Fibroblast of peridontal ligament (primary cell): ENCODE data around the gene CCDC171.
A peak's percentile ranks its signal among the peaks of the same experiment; 100 is the strongest.

ENCODE experiments used
- DNase-seq: peaks from one replicate; pipeline ENCODE4 v3.0.0-alpha.2; 2010; ENCODE audit errors: extremely low read depth

The CCDC171 gene

DNA sequence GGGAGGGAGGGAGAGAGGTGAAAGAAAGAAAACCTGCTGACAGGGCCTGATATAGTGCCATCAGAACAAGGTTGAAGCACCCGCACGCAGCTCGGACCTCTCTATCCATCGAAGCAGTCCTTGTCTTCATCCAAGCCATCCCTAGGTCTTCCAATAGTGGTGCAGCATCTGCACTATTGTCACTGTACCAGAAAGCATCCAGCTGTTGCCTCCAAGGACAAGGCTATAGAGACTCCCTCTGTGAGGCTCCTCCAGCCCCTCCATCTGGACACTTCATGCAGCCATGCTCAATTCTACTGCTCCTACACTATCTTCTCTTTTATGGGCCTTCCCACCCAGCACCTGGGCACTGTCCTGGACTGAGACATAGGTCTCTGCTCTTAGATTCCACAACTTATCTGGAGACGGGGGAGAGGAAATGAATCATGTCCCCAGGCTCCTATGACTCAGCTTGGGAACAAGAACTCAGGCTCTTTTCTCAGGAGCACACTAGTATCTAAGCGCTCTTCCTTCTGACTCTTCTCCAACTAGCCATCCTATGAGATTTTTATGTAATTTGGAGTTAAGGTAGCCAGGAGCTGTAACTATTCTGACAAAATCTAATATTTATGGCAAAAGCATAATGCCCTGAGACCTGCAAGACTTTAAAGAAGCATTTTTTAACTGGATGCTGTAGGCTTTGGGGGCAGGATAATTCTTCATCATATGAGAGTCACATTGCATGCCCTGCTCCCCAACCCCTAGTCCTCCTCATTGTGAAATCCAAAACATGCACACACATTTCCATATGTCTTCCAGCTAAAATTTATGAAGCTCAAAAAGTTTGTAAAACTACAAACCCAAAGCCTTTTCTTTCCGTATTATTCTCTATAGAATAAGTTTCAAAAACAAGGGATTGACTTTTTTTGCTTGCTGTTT, 446.8 kb downstream of the CCDC171 start:
- DNase-seq = peak; percentile 80

DNA sequence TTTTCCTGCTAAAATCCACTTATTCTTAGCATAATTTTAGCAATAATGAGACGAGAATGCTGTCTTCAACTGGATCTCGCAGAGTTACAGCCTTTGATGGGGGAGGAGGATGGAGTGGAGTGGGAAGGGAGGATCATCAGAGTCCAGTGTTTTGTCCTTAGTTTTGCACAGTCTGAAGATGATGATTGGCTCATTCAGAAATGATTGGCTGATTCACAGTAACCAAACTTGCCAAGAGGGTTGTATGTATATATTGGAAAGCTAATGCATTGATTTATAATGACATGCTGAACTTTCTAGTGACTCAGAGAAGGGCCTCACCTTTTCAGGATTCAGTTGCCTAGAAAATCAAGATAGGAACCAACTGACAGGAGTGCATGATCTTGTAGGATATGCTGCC, 448.0 kb downstream of the CCDC171 start:
- no peak for DNase-seq

GRCh38 chr9:16001856-16002255, 449.0 kb downstream of the CCDC171 start:
- DNase-seq = peak; percentile 29

DNA sequence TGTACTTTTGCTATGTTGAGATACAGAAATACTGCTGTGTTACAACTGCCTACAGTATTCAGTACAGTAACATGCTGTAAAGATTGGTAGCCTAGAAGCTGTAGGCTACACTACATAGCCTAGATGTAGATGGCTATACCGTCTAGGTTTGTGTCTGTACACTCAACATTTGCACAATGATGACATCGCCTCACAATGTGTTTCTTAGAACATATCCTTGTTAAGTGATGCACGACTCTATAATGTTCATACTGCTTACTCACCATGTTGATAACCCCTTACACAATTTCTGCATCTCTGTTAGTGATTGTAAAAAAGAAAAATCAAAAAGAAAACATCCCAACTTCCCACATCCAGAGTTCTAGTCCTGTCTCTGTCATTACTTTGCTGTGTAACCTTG, 450.0 kb downstream of the CCDC171 start:
- DNase-seq = peak; percentile 31

DNA sequence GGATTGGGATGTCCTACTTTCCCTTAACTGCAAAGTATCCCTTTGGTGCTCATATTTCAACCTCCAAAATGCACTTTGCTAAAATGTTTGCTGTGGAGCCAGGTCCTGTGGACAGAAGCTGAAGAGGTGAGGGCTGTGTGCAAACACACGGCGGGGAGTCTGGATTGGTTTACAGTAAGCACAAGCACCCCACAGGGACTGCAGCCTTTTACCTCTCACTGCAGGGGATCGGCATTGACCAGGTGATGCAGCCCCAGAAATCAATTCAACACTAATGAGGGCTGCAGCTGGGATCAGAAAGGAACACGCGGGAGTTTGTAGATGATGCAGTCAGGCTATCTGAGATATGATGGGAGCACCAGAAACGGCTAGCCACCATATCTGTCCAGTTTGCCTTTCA, 450.9 kb downstream of the CCDC171 start:
- DNase-seq = no peak

GRCh38 chr9:16004613-16005012, 451.8 kb downstream of the CCDC171 start:
- DNase-seq = no peak

DNA sequence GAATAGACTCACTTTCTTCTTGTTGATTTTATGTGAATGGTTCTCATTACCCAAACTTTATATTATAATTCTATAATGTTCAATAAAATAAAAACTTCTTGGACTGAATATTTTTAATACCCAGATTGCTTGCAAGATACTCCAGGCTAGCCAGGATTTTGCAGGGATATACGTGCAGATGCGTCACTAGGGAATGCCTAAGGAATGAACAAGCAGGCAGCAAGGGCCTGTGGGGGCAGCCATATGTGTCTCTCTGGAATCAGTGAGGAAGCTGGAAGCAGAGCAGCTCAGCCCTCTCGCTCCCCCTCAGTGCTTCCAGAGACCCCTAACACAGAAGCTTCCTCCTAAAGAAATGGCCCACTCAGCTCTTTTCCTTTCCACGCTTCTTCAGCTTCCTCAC, 457.4 kb downstream of the CCDC171 start:
- no peak for DNase-seq

DNA sequence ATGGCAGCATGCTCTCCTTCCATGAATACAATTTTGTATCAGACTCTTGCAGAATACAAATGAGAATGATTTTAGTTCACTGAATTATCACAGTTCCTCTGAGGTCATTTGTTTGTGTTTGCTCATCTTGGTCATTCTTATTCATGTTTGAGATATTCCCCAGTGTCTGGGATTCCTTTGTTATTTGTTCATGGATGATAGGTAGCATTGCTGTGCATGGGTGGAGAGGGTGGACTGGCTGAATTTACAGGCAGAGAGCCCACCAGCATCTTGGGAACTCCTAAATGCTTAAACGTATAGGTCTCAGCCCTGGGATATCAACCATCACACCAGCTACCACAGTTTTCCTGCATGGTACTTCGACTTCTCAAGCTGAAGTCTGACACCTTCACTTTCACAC, 459.8 kb downstream of the CCDC171 start:
- no peak for DNase-seq

- DNase-seq = no peak
Measured at GRCh38 chr9:16013366-16013765, 460.5 kb downstream of the CCDC171 start.

DNA sequence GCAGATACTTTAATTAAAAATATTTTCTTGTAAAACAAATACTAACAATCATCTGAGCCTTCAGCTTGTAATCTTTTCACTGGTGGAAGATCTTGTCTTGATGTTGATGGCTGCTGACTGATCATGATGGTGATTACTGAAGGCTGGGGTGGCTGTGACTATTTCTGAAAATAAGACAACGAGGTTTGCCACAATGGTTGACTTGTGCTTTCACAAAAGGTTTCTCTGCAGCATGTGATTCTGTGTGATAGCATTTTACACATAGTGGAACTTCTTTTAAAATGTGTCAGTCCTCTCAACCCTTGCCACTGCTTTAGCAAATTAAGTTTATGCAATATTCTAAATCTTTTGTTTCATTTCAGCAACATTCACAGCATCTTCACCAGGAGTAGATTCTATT, 461.0 kb downstream of the CCDC171 start:
- DNase-seq = no peak

DNA sequence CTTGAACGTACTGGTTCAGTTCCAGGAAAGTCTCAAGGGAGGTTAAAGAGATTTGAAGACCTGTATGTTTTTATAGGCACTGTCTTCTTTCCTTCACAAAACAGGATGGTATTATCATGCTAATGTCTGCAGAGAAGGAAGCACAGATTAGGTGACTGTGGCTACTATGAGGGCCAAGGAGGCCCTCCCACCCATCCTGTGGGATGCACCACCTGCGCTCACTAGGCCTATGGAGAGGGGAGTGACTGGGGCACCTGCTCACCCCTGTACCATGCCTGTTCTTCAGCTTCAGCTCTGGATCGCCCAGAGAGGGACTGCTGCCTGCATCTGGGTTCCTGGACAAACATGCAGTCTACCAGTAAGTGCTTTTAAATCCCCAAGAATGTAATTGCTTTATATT, 469.4 kb downstream of the CCDC171 start:
- DNase-seq = no peak

- peak; percentile 77 for DNase-seq
Measured at GRCh38 chr9:16023446-16023845, 470.6 kb downstream of the CCDC171 start.
